Stimulated activated naive CD8-positive, alpha-beta T cell treated with anti-CD3 and anti-CD28 coated beads, Interleukin-15, amount 100 ng/mL, for 72 hours (primary cell): ENCODE results near the gene ROS1.

Experiments
- ATAC-seq: fragments of 150-1000 bp; cut with Tn5 transposase; 2 replicates; pipeline ENCODE4 v1.10.0; 2021; ENCODE audit warnings: mild to moderate bottlenecking, moderate library complexity
- DNase-seq, 2 donors: peaks; one replicate each; pipeline ENCODE4 v3.0.0; 2021 to 2022
- H3K27ac Mint-ChIP-seq, 2 donors: one replicate each; pipeline ENCODE4 v1.8.0; 2022; ENCODE audit warnings: mild to moderate bottlenecking in 2 of 2, mixed read lengths in 2 of 2, moderate library complexity in 2 of 2
- H3K27me3 Mint-ChIP-seq: one replicate; pipeline ENCODE4 v1.8.0; 2022; ENCODE audit warnings: mixed read lengths
- H3K4me1 Mint-ChIP-seq: one replicate; pipeline ENCODE4 v1.8.0; 2022; ENCODE audit warnings: mild to moderate bottlenecking, mixed read lengths
- H3K4me3 Mint-ChIP-seq, 2 donors: one replicate each; pipeline ENCODE4 v1.8.0; 2022; ENCODE audit warnings: mild to moderate bottlenecking in 2 of 2, mixed read lengths in 2 of 2, moderate library complexity in 1 of 2
- H3K9me3 Mint-ChIP-seq, 2 donors: one replicate each; pipeline ENCODE4 v1.8.0; 2022; ENCODE audit warnings: mixed read lengths in 2 of 2

ROS1 gene

GRCh38 chr6:117401799-117402198 lies 23.9 kb downstream of the ROS1 start:
- Mint-ChIP-seq H3K27ac (no peak overlapping the region), H3K4me3 (no peak overlapping the region), H3K4me1 (no peaks in the 10 kb centered on the region), H3K9me3 (no peaks in the 10 kb centered on the region), H3K27me3 (peaks cover 1% of the 10 kb centered on the region)
- no peak for ATAC-seq
- DNase-seq = no peak

GRCh38 chr6:117399924-117400323 lies 25.8 kb downstream of the ROS1 start:
- Mint-ChIP-seq H3K4me3 (no peak overlapping the region), H3K27me3 (no peaks in the 10 kb centered on the region), H3K4me1 (no peaks in the 10 kb centered on the region), H3K27ac (no peak overlapping the region), H3K9me3 (no peaks in the 10 kb centered on the region)
- DNase-seq (no peak), ATAC-seq (no peak)

DNA sequence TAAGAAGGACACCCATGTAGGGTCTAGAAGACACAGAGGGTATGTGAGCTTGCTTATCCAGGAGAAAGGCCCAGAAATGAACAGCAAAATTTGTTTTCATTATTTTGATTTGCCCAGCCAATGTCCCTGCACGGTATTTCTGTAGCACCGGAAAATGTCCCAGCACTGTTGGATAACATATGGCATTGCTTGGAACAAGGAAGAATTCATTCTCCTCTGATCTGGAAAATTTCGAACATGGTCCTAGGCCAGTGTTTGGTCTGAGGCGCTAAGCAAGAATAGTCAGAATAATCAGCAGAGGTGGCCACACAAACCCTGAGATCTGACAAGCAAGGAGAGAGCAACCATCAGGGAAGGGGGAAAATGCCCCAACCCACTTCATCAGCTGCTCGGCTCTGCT lies 26.6 kb downstream of the ROS1 start:
- ATAC-seq (no peak), DNase-seq (no peak)
- no peak overlapping the region for H3K27ac Mint-ChIP-seq
- no peaks in the 10 kb centered on the region for H3K9me3 Mint-ChIP-seq
- no peaks in the 10 kb centered on the region for H3K27me3 Mint-ChIP-seq
- no peaks in the 10 kb centered on the region for H3K4me1 Mint-ChIP-seq
- no peak overlapping the region for H3K4me3 Mint-ChIP-seq

- Mint-ChIP-seq H3K9me3 (no peaks in the 10 kb centered on the region), H3K4me1 (no peaks in the 10 kb centered on the region), H3K4me3 (no peak overlapping the region), H3K27ac (no peak overlapping the region), H3K27me3 (peaks cover 4% of the 10 kb centered on the region)
- ATAC-seq (no peak), DNase-seq (no peak)
Observed at GRCh38 chr6:117397536-117398227, 28.1 kb downstream of the ROS1 start.

DNA sequence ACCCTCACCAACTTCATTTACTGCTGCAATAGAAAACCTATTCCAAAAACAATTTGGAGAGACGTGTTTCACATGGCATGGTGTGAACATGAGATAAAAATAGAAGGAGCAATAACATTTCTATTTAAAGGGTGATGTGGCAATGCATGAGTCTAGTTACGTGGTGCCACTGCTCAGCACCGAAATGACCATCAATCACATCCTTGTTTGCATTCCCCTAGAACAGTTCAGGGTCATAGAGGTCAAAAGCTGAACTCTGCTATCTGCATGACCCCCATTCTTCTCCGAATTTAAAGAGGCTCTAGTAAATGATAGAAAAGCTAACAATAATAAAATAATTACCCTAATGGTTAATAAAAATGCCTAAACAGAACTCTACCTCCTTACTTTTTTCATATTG lies 29.5 kb downstream of the ROS1 start:
- no peak overlapping the region for H3K27ac Mint-ChIP-seq
- peaks cover 12% of the 10 kb centered on the region for H3K27me3 Mint-ChIP-seq
- no peaks in the 10 kb centered on the region for H3K9me3 Mint-ChIP-seq
- H3K4me3 Mint-ChIP-seq = no peak overlapping the region
- no peak for DNase-seq
- ATAC-seq = no peak
- no peaks in the 10 kb centered on the region for H3K4me1 Mint-ChIP-seq

DNA sequence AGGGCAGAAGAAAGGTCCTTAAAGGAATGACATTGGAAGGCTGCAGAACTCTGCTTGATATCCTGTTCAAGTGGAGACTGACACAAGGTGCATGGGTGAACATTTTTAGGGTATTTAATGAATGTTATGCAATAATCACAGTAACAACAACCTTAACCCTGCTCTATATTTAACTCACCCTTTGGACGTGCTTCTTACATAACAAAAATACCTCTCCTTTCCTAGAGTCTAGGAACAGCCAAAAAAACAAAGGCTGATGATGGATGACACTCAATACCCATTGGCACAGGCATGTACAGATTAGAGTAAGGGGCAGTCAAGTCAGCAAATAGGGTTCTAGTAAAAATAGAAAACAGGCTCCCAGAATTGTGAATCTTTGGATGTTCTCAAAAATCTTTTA lies 30.6 kb downstream of the ROS1 start:
- Mint-ChIP-seq H3K4me3 (no peak overlapping the region), H3K4me1 (no peaks in the 10 kb centered on the region), H3K9me3 (no peaks in the 10 kb centered on the region), H3K27me3 (peaks cover 17% of the 10 kb centered on the region), H3K27ac (no peak overlapping the region)
- DNase-seq (no peak), ATAC-seq (no peak)

DNA sequence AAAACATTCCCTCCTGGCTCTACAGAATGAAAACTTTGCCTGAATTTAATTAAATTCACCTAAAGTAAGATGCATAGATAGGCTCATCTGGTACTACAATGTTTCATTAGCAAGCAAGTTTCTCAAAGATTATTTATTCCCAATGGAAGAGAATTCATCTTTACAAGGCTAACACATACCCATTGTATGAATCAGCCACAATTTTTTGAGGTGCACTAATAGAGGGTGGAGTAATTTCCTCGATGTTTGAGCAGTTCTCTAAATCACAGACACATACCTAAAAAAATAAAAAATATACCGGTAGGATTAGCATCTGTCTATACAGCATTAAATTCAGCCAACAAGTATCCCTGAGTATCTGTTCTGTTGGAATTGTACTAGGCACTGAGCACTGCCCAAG lies 32.7 kb downstream of the ROS1 start:
- ATAC-seq (no peak), DNase-seq (no peak)
- H3K4me3 Mint-ChIP-seq = no peak overlapping the region
- no peak overlapping the region for H3K27ac Mint-ChIP-seq
- H3K4me1 Mint-ChIP-seq = no peaks in the 10 kb centered on the region
- peaks cover 18% of the 10 kb centered on the region for H3K27me3 Mint-ChIP-seq
- no peaks in the 10 kb centered on the region for H3K9me3 Mint-ChIP-seq

DNA sequence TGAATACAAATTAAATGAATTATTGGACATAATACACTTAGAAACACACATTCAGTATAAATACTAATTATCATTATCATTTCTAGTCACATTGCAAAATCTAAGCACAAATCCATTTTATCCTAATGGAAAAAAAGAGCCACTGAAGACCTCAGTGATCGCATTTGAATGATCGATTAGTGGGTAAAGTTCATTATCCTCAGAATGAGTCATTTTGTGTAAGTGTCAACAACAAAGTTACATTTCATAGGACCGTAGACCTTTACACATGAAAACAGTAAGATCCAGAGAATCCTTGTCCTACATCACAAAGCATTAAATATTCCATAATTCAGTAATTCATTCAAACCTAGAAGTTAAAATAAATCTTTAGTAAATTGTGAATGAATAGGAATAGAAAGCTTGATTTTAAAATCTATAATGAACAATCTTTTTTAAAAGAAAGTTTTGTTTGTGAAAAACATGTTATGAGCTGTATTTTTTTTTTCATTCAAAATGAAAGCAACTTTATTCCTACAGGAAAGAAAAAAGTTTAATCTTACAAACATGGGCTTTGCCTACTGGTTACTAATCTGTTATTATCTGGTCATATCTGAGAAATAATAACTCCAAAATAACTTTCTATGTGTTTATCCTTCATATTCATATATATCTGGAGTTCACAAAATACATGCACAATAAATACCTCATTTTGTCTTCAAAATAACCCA lies 33.7 kb downstream of the ROS1 start:
- Mint-ChIP-seq H3K27ac (no peak overlapping the region), H3K9me3 (no peaks in the 10 kb centered on the region), H3K27me3 (peaks cover 24% of the 10 kb centered on the region), H3K4me3 (no peak overlapping the region), H3K4me1 (no peaks in the 10 kb centered on the region)
- no peak for DNase-seq
- ATAC-seq = no peak

GRCh38 chr6:117389227-117390057 lies 36.3 kb downstream of the ROS1 start:
- peaks cover 33% of the 10 kb centered on the region for H3K27me3 Mint-ChIP-seq
- H3K4me3 Mint-ChIP-seq = no peak overlapping the region
- DNase-seq (no peak), ATAC-seq (no peak)
- H3K27ac Mint-ChIP-seq = no peak overlapping the region
- no peaks in the 10 kb centered on the region for H3K4me1 Mint-ChIP-seq
- no peaks in the 10 kb centered on the region for H3K9me3 Mint-ChIP-seq

- ATAC-seq (no peak), DNase-seq (no peak)
- H3K9me3 Mint-ChIP-seq = no peaks in the 10 kb centered on the region
- no peak overlapping the region for H3K27ac Mint-ChIP-seq
- no peak overlapping the region for H3K4me3 Mint-ChIP-seq
- H3K4me1 Mint-ChIP-seq = no peaks in the 10 kb centered on the region
- peaks cover 27% of the 10 kb centered on the region for H3K27me3 Mint-ChIP-seq
Observed at GRCh38 chr6:117387454-117387974, 38.2 kb downstream of the ROS1 start.

GRCh38 chr6:117384659-117385058 lies 41.1 kb downstream of the ROS1 start:
- H3K27ac Mint-ChIP-seq = no peak overlapping the region

DNA sequence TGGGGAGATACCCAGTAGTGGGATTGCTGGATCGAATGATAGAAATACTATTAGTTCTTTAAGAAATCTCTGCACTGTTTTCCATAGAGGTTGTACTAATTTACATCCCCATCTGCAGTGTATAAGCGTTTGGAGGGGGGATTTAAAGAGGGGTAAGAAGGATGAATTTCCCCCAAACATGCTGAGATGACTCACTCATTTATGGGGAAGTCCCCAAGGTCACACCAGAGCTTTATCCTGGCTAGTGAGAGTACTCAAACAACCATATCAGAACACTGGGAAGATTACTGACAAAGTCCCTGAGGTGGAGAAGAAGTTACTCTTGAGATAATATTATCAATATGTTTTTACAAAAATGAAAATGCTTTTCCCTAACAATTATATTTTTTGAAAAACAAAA lies 44.0 kb downstream of the ROS1 start:
- Mint-ChIP-seq H3K4me3 (no peak overlapping the region), H3K9me3 (peaks cover 0 to 4% of the 10 kb centered on the region in 2 donors), H3K4me1 (no peaks in the 10 kb centered on the region), H3K27me3 (peaks cover 19% of the 10 kb centered on the region), H3K27ac (no peak overlapping the region)
- ATAC-seq (no peak), DNase-seq (no peak)

More at GRCh38 chr6:117384659-117385058, 41.1 kb downstream of the ROS1 start:
- peaks cover 16% of the 10 kb centered on the region for H3K27me3 Mint-ChIP-seq
- ATAC-seq (no peak), DNase-seq (no peak)
- H3K4me3 Mint-ChIP-seq = no peak overlapping the region
- no peaks in the 10 kb centered on the region for H3K4me1 Mint-ChIP-seq
- no peaks in the 10 kb centered on the region for H3K9me3 Mint-ChIP-seq

DNA sequence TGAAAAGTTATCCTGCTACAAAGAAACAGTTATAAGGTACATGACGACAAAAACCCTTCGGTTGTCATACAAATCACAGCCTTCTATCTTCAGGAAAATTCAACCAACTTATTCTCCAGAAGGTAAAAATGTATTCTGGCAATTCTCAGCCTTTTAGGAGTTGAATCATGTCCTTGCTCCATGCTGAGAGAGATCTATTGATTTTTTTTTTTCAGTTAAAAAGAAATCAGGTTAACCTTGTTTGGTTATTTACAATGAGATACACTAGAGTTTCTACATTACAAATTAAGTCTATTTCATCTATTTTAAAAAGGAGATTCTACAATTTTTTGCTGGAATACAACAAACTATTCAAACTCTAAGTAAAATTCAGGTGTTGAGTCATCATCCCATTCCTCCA lies 45.4 kb downstream of the ROS1 start:
- Mint-ChIP-seq H3K4me1 (no peaks in the 10 kb centered on the region), H3K4me3 (no peak overlapping the region), H3K9me3 (peaks cover 0 to 6% of the 10 kb centered on the region in 2 donors), H3K27me3 (peaks cover 10% of the 10 kb centered on the region), H3K27ac (no peak overlapping the region)
- DNase-seq (no peak), ATAC-seq (no peak)

- ATAC-seq = no peak
- Mint-ChIP-seq H3K4me1 (peaks cover 13% of the 10 kb centered on the region), H3K27me3 (peaks cover 37% of the 10 kb centered on the region), H3K4me3 (no peak overlapping the region), H3K9me3 (peaks cover 0 to 13% of the 10 kb centered on the region in 2 donors), H3K27ac (no peak overlapping the region)
- no peak for DNase-seq
Observed at GRCh38 chr6:117375446-117375845, 50.3 kb downstream of the ROS1 start.

- H3K27me3 Mint-ChIP-seq = peaks cover 36% of the 10 kb centered on the region
- no peak for DNase-seq
- H3K4me3 Mint-ChIP-seq = no peak overlapping the region
- H3K4me1 Mint-ChIP-seq = peaks cover 13% of the 10 kb centered on the region
- H3K9me3 Mint-ChIP-seq = peaks cover 0 to 13% of the 10 kb centered on the region in 2 donors
- peak; percentile 61 for ATAC-seq
- no peak overlapping the region for H3K27ac Mint-ChIP-seq
Observed at GRCh38 chr6:117373211-117373813, 52.4 kb downstream of the ROS1 start.
